Astrocyte (in vitro differentiated cells and primary cell): ENCODE results near the gene MCF2L.

Experiments
- EZH2 ChIP-seq: IDR thresholded peaks from 2 replicates; pipeline ENCODE4 v1.6.1; 2012; ENCODE audit warnings: mild to moderate bottlenecking, low read length, inconsistent platforms; ENCODE audit not compliant: insufficient read depth
- TF ChIP-seq, protein P1 (sequence below): IDR thresholded peaks from 2 replicates; pipeline ENCODE4 v1.5.1; 2011; ENCODE audit warnings: low read depth, mild to moderate bottlenecking, inconsistent platforms, low read length, moderate library complexity; ENCODE audit not compliant: insufficient read depth

DNA sequence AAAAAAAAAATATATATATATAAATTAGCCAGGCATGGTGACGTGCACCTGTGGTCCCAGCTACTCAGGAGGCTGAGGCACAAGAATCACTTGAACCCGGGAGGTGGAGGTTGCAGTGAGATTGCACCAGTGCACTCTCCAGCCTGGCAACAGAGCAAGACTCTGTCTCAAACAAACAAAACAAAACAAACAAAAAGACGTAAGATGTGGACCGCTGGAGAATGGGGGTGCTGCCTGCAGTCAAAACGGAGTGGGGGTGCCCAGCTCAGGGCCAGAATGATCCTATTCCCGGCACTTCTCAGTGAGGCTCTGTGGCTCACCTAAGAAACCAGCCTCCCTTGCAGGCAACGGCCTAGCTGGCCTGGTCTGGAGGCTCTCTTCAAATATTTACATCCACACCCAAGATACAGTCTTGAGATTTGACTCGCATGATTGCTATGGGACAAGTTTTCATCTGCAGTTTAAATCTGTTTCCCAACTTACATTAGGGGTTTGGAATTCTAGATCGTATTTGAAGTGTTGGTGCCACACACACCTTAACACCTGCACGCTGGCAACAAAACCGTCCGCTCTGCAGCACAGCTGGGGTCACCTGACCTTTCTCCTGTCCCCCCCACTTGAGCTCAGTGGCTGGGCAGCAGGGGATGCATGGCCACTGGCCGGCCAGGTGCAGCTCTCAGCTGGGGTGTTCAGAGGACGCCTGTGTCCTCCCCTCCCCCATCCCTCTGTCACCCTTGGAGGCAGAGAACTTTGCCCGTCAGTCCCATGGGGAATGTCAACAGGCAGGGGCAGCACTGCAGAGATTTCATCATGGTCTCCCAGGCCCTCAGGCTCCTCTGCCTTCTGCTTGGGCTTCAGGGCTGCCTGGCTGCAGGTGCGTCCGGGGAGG, 136.3 kb downstream of the MCF2L start, which contains the start of gene F7:
- TF ChIP-seq, protein P1, sequence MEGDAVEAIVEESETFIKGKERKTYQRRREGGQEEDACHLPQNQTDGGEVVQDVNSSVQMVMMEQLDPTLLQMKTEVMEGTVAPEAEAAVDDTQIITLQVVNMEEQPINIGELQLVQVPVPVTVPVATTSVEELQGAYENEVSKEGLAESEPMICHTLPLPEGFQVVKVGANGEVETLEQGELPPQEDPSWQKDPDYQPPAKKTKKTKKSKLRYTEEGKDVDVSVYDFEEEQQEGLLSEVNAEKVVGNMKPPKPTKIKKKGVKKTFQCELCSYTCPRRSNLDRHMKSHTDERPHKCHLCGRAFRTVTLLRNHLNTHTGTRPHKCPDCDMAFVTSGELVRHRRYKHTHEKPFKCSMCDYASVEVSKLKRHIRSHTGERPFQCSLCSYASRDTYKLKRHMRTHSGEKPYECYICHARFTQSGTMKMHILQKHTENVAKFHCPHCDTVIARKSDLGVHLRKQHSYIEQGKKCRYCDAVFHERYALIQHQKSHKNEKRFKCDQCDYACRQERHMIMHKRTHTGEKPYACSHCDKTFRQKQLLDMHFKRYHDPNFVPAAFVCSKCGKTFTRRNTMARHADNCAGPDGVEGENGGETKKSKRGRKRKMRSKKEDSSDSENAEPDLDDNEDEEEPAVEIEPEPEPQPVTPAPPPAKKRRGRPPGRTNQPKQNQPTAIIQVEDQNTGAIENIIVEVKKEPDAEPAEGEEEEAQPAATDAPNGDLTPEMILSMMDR, result no peak
- no peak for TF ChIP-seq EZH2
